Stomach (tissue), 9 donors: ENCODE data around the gene KIT. TPM values are rescaled to one million over a fixed set of nuclear protein-coding genes. Genes with fewer than 3 reads are reported as not detected.

ENCODE experiments used
- DNase-seq, 2 donors: peaks; one replicate each; pipeline versions ENCODE4 v3.0.0 to v3.0.0-alpha.2; 2013 to 2019
- H3K27ac ChIP-seq, 5 donors: fragments of 200-600 bp in 4 of 5; sonication (generic) in 4 of 5; one replicate each; pipeline ENCODE4 v1.5.1; 2013 to 2019; ENCODE audit warnings: mild to moderate bottlenecking in 1 of 5, moderate library complexity in 1 of 5
- H3K27me3 ChIP-seq, 3 donors: fragments of 200-600 bp; sonication (generic); one replicate each; pipeline ENCODE4 v1.5.1; 2017 to 2019; ENCODE audit warnings: mixed run types in 1 of 3
- H3K36me3 ChIP-seq, 4 donors: fragments of 200-600 bp; sonication (generic); 1 replicate in 3 of 4; 2 replicates in 1 of 4; pipeline ENCODE4 v1.5.1; 2016 to 2019
- H3K4me1 ChIP-seq, 4 donors: fragments of 200-600 bp; sonication (generic); one replicate each; pipeline ENCODE4 v1.5.1; 2016 to 2019
- H3K4me3 ChIP-seq, 4 donors: fragments of 200-600 bp; sonication (generic) in 3 of 4; one replicate each; pipeline ENCODE4 v1.5.1; 2016 to 2019; ENCODE audit warnings: mild to moderate bottlenecking in 1 of 4
- H3K9me3 ChIP-seq, 4 donors: fragments of 200-600 bp; sonication (generic); one replicate each; pipeline ENCODE4 v1.5.1; 2016 to 2019
- CTCF ChIP-seq, 7 experiments: fragments of 450-650 bp in 4 of 7; fragments of 200-600 bp in 3 of 7; sonication (generic) in 3 of 7; IDR thresholded peaks; one replicate each; pipeline ENCODE4 v1.5.1; 2016 to 2019; ENCODE audit warnings: antibody characterized with exemption in 7 of 7, control low read depth in 2 of 7, mild to moderate bottlenecking in 1 of 7
- EP300 ChIP-seq: sonication (generic); formaldehyde crosslinking; IDR thresholded peaks from one replicate; pipeline ENCODE4 v1.6.1; 2017; ENCODE audit warnings: antibody characterized with exemption
- POLR2A ChIP-seq, 4 donors: fragments of 450-650 bp; IDR thresholded peaks; one replicate each; pipeline ENCODE4 v1.6.1; 2016; ENCODE audit warnings: antibody characterized with exemption in 4 of 4, control low read depth in 2 of 4, mild to moderate bottlenecking in 1 of 4, moderate library complexity in 1 of 4
- POLR2AphosphoS5 ChIP-seq, 3 donors: sonication (generic); formaldehyde crosslinking; IDR thresholded peaks; one replicate each; pipeline ENCODE4 v1.6.1; 2016; ENCODE audit warnings: antibody characterized with exemption in 3 of 3
- WGBS, 5 donors: extraction: QIAGEN DNeasy Blood & Tissue Kit in 3 of 5; methylation state at CpG; one replicate each; pipeline versions ENCODE4 v1.1.5 to v1.1.7; 2013 to 2018; 5-methylcytosine and 5-hydroxymethylcytosine counted together
- intact Hi-C: fragments of 100-400 bp; cut with DNase I; formaldehyde crosslinking; loops from one replicate; pipeline ENCODE4 v1.15.1; 2023; ENCODE audit warnings: low total_unique reads
- polyA plus RNA-seq, 3 donors: library from polyadenylated mRNA; stranded (reverse); fragments of 200-250 nt; gene quantifications; one replicate each; pipeline ENCODE4 v1.2.3, GENCODE V29; 2013
- total RNA-seq, 5 donors: library from RNA; depleted of rRNA; stranded (reverse); fragments of >200 nt; gene quantifications; one replicate each; pipeline versions ENCODE4 v1.1.0 to v1.2.3, GENCODE V29; 2014 to 2016
- donor health status: healthy with polysubstance abuse.
- donor health status: Bipolar disorder and iron deficiency.
- donor health status: healthy.

KIT gene
- total and polyA plus RNA-seq, 8 donors, result 1.9 to 55.8 (median 13.1) TPM

- no peak for DNase-seq
- no peaks in the 10 kb centered on the region for H3K27me3 ChIP-seq
- intact Hi-C loops, result no loop called here
- WGBS, 5 donors, result 89 to 94% (median 92%) methylated on average over 5 of the region's 5 CpGs
- TF ChIP-seq POLR2A (IDR thresholded peaks at IDR 0.05) (no peak), EP300 (no peak), POLR2AphosphoS5 (IDR thresholded peaks at IDR 0.05) (no peak), CTCF (IDR thresholded peaks at IDR 0.05) (no peak)
- H3K36me3 ChIP-seq, result no peaks in the 10 kb centered on the region
- no peak overlapping the region for H3K4me3 ChIP-seq
- H3K27ac ChIP-seq, result no peak overlapping the region
- no peaks in the 10 kb centered on the region for H3K9me3 ChIP-seq
- no peaks in the 10 kb centered on the region for H3K4me1 ChIP-seq
These were observed 38.9 kb downstream of the KIT start for GRCh38 chr4:54696649-54697048.

GRCh38 chr4:54700986-54701385 lies 43.2 kb downstream of the KIT start:
- Histone ChIP-seq H3K27ac (no peak overlapping the region), H3K4me1 (no peaks in the 10 kb centered on the region), H3K9me3 (no peaks in the 10 kb centered on the region), H3K4me3 (no peak overlapping the region), H3K27me3 (no peaks in the 10 kb centered on the region), H3K36me3 (no peaks in the 10 kb centered on the region)
- TF ChIP-seq POLR2AphosphoS5 (IDR thresholded peaks at IDR 0.05), result no peak
- TF ChIP-seq EP300, result no peak
- no peak for TF ChIP-seq CTCF (IDR thresholded peaks at IDR 0.05)
- no peak for TF ChIP-seq POLR2A (IDR thresholded peaks at IDR 0.05)
- WGBS, 5 donors, result 16 to 23% (median 22%) methylated on average over 2 of the region's 2 CpGs
- no peak for DNase-seq
- intact Hi-C loops, result no loop called here

- TF ChIP-seq CTCF (IDR thresholded peaks at IDR 0.05) (no peak), EP300 (no peak), POLR2A (IDR thresholded peaks at IDR 0.05) (no peak), POLR2AphosphoS5 (IDR thresholded peaks at IDR 0.05) (no peak)
- DNase-seq, result no peak
- H3K4me3 ChIP-seq, result no peak overlapping the region
- no peak overlapping the region for H3K27ac ChIP-seq
- no peaks in the 10 kb centered on the region for H3K4me1 ChIP-seq
- H3K36me3 ChIP-seq, result no peaks in the 10 kb centered on the region
- H3K27me3 ChIP-seq, result no peaks in the 10 kb centered on the region
- no peaks in the 10 kb centered on the region for H3K9me3 ChIP-seq
- intact Hi-C loops, result no loop called here
- 87 to 92% (median 90%) methylated on average over 4 of the region's 4 CpGs for WGBS, 5 donors
These were observed 45.4 kb downstream of the KIT start for GRCh38 chr4:54703182-54703581.

- no peaks in the 10 kb centered on the region for H3K27me3 ChIP-seq
- H3K4me3 ChIP-seq, result no peak overlapping the region
- H3K27ac ChIP-seq, result no peak overlapping the region
- intact Hi-C loops, result no loop called here
- DNase-seq, result no peak
- WGBS, 5 donors, result 81 to 94% (median 83%) methylated on average over 3 of the region's 3 CpGs
- TF ChIP-seq CTCF (IDR thresholded peaks at IDR 0.05), result no peak
- TF ChIP-seq POLR2A (IDR thresholded peaks at IDR 0.05), result no peak
- TF ChIP-seq EP300, result no peak
- no peak for TF ChIP-seq POLR2AphosphoS5 (IDR thresholded peaks at IDR 0.05)
- H3K9me3 ChIP-seq, result no peaks in the 10 kb centered on the region
- H3K36me3 ChIP-seq, result no peaks in the 10 kb centered on the region
- H3K4me1 ChIP-seq, result peaks cover 0 to 18% (median 6%) of the 10 kb centered on the region in 4 donors
These were observed 49.6 kb downstream of the KIT start for GRCh38 chr4:54707406-54707805.
